Activated CD4-positive, alpha-beta T cell treated with anti-CD3 and anti-CD28 coated beads for 48 hours (primary cell): ENCODE measurements around the gene ZNF385C.
"Not testable (repeated sequence)": the region's sequence is repeated elsewhere in the genome, so short reads cannot be mapped to it uniquely, and the experiment has no call there.

ENCODE experiments used
- DNase-seq: peaks from one replicate; pipeline ENCODE4 v3.0.0-alpha.2; 2020

Gene ZNF385C

DNA sequence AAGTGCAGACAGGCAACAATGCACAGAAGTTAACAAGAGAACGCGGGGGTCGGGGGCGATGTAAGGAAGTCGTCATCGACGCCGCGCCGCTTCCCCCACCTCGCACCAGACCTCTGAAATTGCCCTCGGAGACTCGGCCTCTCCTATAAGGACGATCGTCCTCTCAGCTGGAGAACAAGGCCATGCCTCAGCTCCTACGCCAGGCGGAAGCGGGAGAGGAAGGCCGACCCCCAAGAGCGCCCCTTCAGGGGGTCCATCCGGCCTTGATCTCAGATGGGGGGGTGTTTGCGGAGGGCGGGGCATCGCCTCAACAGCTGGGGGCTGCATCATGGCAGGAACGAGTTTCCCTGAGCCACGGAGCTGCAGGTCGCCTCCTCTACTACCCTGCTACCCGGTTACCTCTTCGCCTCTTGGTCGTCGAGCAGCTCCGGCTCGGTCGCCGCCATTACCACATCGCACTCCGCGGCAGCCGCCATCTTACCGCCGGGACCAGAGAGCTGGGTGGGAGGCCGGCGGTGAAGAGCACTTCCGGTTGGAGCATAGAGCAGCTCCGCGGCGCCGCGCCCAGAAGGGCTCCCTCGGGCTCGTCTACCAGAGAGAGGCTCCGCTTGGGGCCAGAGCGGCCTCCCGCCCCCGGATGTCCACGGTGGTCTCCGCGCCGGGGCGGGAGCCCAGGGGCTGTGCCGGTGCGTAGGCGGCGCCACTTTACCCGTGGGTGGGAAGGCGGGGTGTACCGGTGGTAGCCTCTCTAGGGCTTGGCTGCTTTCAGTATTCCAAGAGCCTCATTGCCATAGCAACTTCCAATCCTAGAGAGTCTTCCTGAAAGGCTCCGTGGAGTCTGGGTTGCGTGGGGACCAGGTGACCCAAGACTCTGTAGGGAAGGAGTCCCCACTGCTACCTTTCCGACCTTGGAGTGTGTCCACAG is 81.1 kb downstream of the ZNF385C start, which contains the start of gene DNAJC7:
DNAJC7 (minus strand) TSS at position 499 of the 925 bp plus-strand sequence; CDS start at position 476, 23 bp downstream.
- DNase-seq = peak; percentile 93

DNA sequence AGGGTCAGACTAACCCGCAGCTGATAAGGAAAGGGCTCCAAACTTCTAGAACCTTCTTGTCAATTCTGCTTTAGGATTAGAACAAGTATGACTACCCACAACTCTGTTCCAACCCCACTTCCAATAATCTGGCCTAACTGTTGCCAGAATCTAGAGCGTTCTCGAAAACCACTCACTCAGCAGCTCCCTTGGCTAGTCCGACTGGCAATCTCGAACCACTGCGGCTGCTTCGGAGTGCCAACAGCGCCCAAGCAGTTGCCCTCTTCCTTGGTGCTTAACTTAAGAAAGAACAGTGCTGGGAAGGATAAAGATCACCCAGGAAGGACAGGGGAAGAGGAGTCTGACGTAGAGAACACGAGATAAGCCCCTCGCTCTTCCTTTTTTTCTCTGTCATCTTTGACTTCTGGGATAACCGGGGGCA is 81.9 kb downstream of the ZNF385C start:
- peak; percentile 32 for DNase-seq

DNA sequence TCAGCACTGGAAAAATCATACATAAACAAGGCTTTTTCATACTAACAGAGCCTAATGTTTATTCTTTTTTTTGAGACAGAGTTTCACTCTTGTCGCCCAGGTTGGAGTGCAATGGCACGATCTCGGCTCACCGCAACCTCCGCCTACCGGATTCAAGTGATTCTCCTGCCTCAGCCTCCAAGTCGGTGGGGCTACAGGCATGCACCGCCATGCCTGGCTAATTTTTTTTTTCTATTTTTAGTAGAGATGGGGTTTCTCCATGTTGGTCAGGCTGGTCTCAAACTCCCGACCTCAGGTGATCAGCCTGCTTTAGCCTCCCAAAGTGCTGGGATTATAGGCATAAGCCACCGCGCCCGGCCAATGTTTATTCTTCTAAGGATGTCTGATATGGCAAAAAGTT is 84.5 kb downstream of the ZNF385C start:
- not testable (repeated sequence) for DNase-seq

DNA sequence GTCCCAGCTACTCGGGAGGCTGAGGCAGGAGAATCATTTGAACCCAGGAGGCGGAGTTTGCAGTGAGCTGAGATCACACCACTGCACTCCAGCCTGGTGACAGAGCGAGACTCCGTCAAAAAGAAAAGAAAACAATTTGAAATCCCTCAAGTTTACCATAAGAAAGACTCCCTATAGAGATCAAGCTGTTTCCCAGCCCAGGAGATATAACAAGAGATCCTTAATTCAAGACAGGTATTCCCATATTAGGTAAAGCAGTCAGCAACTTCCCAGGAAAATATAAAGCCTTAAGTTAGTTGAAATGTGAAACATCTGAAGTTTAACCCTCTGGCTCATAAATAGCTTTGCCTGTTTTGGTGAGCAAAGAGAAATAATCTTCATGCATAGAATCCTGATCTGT is 85.9 kb downstream of the ZNF385C start:
- not testable (repeated sequence) for DNase-seq

DNA sequence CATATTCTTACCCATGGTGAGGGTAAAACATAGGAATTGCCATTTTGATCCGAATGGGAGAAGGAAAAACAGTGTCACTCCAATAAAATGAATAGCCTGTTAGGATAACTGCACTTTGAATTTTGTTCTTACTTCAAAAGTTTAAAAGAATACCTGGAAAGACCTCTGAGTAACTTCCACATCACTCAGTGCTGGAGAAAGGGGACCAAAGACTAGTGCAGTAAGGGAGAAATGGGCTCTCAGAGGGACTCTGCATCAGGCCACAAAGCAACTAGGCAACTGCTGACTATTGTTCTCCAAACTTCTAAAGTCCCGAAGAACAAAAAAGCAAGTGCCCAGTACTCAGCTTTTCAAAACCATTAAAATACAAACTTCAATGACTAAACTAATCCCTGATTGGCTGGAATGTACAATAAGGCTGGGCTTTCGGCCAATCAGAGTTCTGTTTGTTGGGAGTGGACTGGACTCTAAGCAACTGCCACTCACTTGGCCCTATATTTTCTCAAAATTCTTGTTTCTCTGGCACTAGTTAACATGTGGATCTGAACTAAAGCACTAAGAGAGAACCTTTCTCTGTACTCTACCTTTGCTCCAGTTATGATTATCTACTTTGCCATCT is 87.3 kb downstream of the ZNF385C start:
- peak; percentile 42 for DNase-seq

DNA sequence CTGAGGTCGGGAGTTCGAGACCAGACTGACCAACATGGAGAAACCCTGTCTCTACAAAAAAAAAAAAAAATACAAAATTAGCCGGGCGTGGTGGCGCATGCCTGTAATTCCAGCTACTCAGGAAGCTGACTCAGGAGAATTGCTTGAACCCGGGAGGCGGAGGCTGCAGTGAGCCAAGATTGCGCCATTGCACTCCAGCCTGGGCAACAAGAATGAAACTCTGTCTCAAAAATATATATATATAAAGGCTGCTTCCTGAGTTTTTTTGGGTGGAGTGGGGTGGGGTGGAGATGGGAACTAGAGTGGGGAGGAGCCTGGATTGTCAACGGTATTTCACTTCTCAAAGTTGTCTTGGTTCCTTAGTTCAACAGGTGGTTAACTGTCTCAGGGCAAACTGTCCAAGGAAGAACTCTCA is 88.0 kb downstream of the ZNF385C start:
- not testable (repeated sequence) for DNase-seq

DNA sequence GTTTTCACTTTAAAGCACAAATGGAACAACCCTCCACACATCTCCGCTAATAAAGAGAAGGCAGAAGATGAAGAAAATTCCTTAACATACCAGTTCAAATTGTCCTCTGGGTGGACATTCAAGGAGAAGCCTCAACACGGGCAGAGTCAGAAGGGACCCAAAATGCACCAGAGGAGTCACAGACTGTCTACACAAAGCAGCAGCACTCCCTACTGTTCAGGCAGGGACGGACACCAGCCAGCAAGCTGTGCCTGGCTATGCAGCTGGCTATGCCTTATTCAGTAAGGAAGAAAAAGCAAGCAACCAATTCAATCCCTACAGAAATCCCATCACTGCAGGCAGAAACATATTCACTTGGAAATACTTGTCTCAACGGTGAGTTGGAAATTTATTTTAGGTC is 89.1 kb downstream of the ZNF385C start:
- DNase-seq = no peak

DNA sequence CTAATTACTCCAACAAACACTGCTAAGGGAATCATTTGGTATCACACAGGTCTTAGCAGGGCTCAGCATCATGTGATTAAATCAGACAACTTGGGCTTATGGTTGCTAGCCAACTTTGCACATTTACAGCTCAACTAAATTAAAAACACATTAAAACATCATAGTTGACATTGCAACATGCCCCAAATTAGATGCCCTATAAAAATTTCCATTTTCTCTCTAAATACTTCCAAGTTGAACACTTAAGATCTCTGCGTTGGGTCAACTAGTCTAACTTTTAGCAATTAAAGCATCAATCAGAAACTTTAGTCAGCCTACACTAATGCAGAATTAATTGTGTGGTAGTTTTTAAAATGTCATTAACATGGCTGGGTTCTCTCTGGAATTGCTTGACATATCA is 93.1 kb downstream of the ZNF385C start:
- no peak for DNase-seq

DNA sequence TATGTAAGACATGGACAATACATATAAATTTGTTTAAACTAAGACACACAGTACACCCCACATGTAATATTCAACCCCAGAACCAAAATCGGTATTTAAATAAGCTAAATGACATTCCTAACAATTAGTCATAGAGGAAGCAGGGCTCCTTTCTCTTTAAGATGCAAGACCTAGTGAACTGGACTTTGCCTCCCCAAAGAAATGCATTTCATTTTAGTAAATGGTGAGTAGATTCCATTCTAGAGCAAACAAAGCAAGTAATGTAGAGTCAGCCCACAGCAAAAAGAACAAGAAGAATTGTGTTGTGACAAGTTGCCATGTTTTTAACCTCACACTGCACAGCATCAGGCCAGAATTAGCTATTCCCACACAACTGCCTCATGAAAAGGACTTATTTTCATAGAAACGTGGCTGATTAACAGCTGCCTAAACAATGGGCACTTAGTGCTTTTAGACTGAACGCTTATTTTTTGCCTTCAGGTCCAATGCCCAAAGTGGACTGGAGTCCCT is 95.4 kb downstream of the ZNF385C start:
- no peak for DNase-seq

DNA sequence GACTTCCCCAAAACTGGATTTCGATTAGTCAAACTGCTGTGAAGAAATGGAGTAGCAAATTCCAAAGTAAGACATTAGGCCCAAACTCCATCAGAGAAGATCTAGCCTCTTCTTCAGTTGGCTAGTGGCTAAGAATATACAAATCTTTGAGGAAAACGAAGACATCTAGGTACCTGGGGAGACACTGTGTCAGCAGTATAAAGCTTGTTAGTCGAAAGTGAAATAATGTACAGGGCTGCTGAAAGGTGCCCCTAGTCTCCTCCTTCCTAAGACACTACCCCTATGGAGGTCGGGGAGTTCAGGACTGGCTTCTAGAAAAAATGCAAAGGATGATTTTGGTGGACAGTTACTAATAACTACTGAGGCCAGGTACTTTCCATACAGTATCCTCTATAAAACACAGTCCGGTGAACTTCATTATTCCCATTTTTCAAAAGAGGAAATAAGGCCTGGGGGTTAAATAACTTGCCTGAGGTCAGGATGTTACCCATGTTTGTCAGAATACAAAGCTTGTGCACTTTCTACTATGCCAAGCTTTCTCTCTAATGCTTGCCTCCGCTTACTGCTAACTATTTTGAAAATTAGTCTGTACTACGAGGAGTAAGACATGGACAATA is 96.0 kb downstream of the ZNF385C start:
- DNase-seq = no peak

DNA sequence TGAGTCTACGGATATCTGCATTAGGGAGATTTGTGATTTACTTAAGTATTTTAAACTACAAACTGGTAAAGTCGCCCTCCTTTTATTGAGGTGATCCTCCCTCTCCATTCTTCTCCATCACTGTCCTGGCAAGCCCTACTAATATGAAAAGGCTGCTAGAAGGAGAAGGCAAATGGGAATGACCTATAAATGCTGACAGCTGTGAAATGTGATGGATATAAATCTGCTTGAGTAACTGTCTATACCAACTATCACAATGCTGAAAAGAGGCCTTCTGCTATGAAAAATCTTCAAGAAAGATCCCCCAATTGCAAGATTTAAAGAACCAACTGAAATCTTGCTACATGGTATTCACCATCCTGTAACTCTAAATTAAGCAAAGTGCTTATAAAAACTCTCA is 96.5 kb downstream of the ZNF385C start:
- DNase-seq = no peak

DNA sequence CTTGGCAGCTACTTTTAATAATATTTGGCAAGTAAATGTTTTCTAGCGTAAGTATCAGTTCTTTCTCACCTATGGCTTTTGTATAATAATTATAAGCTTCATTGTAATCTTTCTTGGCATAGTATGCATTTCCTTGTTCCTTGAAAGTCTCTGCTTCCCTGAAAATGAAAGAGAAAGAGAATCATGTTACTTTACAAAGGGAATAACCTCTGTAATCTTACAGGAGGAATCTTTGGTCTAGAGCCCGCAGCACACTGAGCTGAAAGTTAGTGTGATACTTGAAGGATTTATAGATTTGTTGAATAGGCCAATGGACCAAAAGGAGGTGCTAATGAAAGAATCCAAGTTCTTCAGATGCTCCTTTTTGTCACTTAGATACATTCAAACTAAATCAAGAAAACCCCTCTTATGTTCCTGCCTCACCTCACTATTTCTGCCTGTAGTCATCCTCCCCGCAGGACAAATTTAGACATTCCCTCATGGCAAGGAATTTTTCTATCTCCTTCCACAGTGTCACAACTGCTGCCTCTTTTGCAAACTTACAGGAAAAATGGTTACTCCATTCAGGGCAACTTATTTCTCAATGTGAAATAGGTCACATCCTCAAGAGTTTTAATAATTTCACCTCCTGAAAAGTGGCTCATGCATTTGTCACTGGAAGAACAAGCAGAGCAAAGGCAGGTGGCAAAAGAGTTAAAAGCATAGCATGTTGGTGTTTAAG is 97.7 kb downstream of the ZNF385C start:
- no peak for DNase-seq

DNA sequence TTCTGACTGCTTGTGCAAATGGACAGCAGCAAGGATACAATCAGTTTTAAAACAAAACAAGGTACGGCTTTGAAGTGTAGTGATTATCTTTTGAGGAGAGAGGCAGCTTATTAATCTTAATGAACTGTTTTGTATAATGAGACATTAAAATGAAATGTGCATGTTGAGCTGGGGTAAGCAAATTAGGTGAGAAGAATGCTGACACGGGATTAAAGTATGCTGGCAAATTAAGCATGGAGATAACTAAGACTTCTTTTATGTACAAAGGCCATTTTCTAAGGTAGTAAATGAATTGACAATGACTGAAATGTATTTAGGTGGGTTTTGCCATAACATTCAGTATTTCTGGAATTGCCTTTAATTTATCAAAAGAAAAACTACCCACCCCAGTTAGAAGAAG is 99.8 kb downstream of the ZNF385C start:
- no peak for DNase-seq

DNA sequence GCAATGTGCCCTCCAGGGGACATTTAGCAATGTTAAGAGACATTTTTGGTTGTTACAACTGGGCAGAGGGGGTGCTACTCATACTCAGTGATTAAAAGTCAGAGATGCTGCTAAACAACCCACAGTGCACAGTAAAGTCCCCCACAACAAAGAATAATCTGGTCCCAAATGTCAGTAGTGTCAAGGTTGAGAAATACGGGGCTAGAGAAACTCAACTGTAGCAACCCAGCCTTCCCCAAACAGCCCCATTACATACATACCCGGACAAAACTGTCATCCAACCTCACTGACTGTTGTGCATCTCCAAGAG is 101.5 kb downstream of the ZNF385C start:
- no peak for DNase-seq

DNA sequence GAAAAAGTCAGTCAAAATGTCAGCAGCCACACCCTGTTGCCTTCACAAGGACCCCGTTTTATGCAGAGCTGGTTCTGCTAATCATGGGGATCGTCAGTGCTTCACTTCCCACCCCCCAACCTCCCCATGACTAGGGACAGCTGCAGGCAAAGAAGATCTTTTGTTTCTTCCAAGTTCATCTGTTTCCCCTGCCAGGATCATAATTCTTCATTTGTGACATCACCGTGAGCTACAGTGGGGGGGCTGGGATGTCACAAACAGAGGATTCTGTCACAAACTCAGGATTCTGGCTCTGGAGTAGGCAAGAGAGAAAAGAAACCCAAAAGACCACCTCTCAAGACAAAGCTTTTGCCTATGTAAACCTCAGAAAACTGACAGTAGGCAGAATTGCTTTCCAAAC is 105.7 kb downstream of the ZNF385C start:
- DNase-seq = no peak

DNA sequence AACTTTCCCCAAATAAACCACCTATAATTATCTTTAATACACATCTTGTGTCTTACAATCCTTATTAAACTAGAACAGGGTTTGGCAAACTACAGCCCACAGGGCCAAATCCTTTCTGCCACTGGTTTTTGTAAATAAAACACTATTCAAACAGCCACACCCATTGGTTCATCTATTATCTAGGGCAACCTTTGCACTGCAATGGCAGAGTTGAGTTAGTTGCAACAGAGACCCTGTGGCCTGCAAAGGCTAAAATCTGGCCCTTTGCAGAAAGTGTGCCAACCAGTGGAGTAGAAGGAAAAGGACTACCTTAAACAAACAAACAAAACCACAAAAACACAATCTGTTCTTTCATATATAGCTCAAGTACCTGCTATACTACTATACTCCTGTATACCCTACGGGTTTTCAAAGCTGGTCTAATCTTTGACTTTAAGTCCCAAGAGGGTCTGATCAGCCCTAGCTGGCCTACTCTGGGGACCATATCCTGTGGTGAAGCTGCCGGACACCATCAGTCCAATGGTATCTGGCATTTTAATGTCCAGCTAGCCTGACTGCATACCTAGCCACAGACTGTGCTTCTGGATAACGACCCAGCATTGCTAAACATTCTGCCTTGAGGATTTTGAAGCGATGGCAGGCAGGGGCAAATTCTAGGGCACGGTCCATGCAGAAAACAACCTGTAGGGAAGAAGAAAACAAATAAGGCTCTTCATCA is 108.4 kb downstream of the ZNF385C start:
- DNase-seq = no peak

DNA sequence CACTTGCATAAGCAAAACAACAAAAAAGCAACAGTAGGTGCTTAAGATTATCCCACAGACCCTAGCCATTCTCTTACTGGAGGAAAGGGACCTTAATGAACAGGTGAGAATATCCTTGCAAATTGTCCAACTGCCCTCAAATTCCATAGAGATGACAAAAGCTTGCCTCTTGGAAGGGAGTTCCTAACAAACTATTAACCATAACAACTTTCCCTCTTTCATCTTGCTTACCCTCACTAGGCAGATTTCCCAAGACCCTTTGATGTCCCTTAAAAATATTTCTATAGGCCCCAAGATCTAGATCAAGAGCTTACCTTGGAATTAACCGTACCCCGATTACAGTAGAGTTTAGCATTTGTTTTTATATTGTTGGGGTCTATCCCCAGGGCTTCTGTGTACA is 109.9 kb downstream of the ZNF385C start:
- no peak for DNase-seq

DNA sequence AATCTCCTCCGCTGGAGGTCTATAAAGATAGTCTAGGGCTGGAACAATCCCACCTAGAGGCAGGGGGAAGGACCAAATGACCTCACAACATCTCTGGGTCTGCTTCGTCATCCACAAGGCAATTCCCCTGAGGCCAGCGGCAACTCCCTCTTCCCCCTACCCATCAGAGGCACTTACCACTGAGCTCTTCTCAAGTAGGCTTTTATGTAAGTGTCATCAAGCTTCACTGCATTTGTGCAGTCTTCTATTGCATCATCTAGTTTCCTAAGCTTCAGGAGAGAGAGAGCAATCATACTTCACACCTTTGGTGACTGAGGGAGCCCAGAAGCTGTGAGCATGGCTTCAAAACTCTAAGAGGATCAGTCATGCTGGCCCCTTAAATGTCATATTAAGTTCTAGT is 110.6 kb downstream of the ZNF385C start:
- DNase-seq = no peak

DNA sequence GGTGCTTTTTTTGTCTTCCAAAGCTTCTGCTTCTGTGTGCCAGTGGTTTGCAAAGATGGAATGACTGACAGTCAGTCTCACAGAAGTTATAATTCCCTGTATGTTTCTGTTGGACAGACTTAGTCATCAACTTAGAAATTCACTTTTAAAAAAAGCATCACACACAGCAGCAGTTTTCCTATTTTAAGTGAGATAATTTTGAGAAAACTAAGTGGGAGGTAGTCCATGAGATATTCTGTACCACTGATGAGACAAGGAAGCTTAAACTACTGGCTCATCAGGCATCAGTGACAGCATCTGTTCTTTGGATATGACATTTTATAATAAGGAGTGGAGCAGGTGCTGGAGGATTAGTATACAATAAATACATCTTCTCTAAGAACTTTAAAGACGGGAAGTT is 111.6 kb downstream of the ZNF385C start:
- DNase-seq = no peak

DNA sequence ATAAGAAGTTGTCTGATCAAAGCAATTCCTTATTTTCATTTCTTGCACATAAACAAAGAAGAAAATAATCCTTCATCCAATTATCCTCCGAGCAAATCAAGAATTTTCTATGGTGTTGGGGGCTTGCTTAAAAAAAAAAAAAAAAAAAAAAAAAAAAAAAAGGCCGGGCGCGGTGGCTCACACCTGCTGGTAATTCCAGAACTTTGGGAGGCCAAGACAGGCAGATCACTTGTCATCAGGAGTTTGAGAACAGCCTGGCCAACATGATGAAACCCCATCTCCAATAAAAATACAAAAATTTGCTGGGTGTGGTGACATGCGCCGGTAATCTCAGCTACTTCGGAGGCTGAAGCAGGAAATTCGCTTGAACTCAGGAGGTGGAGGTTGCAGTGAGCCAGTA is 112.4 kb downstream of the ZNF385C start:
- no peak for DNase-seq

DNA sequence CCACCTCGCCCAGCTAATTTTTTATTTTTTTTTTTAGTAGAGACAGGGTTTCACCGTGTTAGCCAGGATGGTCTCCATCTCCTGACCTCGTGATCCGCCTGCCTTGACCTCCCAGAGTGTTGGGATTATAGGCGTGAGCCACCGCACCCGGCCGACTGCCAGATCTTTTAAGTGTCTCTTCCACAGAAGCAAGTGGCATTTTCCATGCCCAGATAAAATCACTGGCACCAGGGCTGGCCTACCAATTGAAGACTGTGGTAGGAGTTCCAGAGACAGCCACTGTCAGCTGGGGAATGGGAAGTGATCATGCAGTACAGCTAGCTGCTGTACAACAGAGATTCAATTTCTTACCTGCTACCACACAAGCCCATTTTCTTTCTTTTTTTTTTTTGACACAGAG is 113.8 kb downstream of the ZNF385C start:
- no peak for DNase-seq

DNA sequence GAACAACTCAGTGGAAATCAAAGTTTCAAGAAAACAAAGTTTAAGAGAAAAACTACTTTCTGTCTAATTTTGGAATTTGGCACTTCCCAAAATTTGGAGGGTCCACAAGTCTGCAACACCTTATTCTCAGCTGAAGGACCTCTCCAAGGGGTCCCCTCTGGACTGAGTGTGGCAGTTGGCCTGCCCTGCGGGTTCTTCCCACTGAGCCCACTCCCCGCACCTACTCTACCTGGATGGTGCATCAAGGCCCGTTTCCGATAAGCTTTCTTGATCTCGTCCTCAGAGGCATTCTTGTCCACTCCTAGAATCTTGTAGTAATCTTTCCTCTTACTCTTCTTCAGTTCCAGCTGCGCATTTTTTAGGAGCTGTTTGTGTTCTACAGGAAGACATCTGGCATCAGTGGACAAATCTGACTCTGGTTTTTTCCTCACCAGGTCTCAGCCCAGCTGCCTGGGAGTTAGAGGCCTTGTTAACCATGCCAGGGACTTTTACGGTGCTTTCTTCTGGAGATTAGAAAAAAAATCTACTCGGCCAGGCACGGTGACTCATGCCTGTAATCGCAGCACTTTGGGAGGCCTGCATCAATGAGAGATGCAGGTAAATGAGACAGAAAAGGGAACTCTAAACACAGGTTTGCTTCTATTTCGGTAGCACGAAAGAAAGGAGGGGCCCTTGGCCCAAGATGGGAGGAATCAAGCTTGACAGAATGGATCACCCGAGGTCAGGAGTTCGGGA is 116.1 kb downstream of the ZNF385C start:
- DNase-seq = no peak
